ENCODE data around the gene GNG10.
"Not testable (repeated sequence)": the region's sequence is repeated elsewhere in the genome, so short reads cannot be mapped to it uniquely, and the experiment has no call there.

The GNG10 gene

GRCh38 chr9:111661150-111661801 lies at the start of gene GNG10:
TSS of gene GNG10 (plus strand) at chr9:111661605. CDS start at chr9:111661635, 30 bp downstream.
- peak; percentile 71 to 75 for DNase-seq

DNA sequence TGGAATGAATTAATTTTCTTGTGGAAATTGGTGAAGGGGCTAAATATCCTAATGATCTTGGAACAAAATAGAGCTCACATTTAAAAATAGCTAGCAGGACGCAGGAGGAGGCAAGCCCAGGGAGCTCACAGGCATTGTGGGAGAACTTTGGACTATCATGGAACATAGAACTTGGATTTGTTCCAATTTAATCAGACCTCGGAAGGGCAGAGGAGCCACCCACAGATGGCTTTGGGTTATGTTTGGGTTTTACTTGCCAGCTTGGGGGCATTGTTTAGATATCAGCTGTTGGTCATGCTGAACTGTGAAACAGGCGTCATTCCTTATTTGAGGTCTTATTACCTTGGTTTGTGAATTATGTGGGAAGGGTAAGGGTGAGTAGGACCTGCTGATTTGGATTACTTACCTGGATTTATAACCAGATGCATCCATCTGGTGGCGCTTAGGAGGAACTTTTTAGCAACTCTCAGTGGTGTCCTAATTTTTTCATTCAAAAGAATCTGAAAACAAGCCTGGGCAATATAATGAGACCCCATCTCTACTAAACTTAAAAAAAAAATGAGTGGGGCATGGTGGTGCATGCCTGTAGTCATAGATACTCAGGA lies 47.9 kb upstream of the GNG10 start:
- DNase-seq, result no peak

DNA sequence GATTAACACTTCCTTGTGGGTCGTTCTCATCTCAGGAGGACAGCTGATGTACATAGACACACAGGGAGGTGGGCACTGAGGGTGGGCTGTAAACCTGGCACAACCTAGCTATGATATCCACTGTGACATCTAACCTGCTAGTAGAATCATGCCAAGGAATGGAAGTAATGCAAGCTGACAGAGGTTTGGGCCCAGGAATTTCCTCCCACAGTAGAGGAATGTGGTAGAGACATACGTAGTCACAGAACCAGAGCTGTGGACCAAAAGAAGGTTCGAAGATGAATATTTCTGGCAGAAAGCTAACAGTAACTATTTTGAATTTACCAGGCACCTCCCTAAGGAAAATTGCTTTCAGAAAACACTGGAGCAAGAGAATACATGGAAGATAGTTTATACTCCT lies 45.5 kb upstream of the GNG10 start:
- DNase-seq, result no peak

DNA sequence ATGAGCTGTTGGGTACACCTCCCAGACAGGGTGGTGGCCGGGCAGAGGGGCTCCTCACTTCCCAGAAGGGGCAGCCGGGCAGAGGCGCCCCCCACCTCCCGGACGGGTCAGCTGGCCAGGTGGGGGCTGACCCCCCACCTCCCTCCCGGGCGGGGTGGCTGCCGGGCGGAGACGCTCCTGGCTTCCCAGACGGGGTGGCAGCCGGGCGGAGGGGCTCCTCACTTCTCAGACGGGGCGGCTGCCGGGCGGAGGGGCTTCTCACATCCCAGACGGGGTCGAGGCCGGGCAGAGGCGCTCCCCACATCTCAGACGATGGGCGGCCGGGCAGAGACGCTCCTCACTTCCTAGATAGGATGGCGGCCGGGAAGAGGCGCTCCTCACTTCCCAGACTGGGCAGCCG lies 44.1 kb upstream of the GNG10 start:
- DNase-seq, result not testable (repeated sequence)

DNA sequence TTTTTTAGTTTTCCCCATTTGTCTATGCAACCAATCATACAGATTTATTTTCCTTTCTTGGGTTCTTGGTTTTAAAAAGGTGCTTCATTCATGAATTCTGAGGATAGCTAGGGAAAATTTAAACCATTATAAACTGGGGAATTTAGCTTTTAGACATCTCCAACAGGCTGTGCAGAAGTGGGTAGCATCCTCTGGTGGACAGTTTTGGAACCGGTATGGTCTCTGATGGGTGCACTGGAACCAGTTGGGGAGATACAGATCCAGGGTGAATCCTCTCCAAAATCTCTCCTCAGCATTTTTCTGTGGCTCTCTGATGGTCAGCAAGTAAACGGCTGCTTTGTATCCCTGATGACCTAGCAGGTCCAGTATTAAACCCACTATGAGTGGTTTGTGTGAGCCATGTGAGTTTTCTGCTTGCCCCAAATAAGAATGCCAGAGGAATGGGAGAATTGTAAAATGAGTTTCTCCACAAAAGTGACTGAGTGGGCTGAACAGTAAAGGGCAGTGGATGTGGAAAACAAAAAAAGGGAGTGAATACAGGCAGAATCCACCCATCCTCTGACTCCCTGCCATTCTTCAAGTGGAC lies 39.4 kb upstream of the GNG10 start:
- DNase-seq, result peak in 1 of 2 donors; percentile 35

GRCh38 chr9:111622626-111623025 lies 38.8 kb upstream of the GNG10 start:
- no peak for DNase-seq

DNA sequence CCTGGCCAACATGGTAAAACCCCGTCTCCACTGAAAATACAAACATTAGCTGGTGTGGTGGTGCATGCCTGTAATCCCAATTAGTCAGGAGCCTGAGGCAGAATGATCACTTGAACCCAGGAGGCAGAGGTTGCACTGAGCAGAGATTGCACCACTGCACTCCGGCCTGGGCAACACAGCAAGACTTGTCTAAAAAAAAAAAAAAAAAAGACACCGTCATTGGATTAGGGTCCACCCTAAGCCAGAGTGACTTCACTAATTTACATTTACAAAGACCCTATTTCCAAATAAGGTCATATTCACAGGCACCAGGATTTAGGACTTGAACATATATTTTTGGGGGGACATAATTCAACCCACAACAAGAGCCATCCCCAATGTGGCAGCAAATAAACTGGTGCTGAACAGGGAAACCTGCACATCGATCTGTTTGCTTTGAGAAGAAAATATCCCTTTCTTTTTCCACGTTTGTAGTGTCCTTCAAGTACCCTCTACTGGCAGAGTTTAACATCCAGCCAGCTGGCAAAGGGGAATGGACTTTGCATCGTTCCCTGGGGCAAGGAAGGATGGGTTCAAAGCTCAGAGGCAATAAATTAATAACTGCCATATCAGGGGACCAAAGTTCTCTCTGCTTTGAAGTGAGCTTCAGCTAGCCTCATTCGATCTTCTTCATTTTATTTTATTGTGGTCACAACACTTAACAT lies 34.0 kb upstream of the GNG10 start:
- no peak for DNase-seq

DNA sequence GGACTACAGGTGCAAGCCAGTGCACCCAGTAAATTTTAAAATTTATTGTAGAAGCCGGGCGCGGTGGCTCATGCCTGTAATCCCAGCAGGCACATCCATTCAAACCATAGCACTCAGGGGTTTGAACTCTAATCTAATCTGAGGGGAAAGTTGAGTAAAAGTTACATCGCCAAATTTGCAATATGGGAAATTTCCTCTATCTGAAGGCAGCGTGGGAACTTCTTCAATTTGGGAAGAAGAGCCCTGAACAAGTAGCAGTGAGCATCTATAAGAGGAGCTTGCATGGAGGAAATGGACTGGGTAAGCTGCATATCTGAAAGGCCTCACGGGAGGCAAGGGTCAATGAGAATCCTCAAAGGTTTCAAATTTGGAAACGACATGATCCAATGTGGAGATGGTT lies 33.0 kb upstream of the GNG10 start:
- no peak for DNase-seq

- peak in 1 of 2 donors; percentile 2 for DNase-seq
Measured at GRCh38 chr9:111630182-111630963, 31.0 kb upstream of the GNG10 start.

DNA sequence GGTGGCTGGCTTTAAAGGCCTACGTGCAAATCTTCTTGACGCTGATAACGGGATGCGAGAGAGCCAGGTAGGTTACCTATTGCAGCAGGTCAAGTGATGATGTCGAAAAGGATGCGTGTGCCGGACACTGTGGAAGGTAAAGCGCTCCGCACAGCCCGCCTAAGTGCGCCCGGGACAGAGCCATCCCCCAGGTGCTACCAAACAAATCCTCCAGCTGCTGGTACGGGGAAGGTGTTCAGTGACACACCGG lies 30.5 kb upstream of the GNG10 start:
- no peak for DNase-seq

GRCh38 chr9:111631214-111631971 lies 30.0 kb upstream of the GNG10 start, which contains the start of gene DNAJC25:
TSS of gene DNAJC25 (plus strand) at chr9:111631334. CDS start at chr9:111631408, 74 bp downstream.
- DNase-seq, result peak; percentile 94 to 95

GRCh38 chr9:111632060-111632459 lies 29.3 kb upstream of the GNG10 start:
- no peak for DNase-seq

DNA sequence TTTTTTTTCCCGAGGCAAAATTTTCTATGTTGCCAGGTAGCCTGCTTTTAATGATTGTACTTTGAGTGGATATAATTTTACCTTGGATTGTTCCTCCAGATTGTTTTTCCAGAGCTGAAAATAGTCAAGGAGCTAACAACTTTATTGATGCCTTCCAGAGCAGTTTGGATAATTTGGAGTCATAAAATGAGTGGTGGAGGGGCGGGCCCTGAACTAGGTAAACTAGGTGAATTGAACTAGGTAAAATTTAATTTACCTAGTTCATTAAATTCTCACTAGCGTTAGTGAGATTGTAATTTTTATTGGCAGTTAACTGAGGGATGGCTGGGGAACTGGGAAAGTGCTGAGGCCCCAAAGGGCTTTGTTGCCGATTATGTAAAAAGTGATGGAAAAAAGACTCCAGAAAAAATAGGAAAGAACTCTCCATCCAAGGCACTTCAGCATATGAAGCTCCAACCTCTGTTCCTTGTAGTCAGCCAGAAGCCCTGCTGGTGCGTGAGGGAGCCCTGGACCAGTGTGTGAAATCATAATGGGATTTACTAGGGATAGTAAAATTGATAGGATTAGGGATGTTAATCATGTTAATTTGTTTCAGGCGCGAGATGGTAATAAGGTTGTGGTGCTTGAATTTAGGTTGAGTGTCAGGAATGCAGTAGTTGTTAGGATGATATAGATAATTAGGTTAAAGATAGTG lies 28.6 kb upstream of the GNG10 start:
- DNase-seq, result no peak

DNA sequence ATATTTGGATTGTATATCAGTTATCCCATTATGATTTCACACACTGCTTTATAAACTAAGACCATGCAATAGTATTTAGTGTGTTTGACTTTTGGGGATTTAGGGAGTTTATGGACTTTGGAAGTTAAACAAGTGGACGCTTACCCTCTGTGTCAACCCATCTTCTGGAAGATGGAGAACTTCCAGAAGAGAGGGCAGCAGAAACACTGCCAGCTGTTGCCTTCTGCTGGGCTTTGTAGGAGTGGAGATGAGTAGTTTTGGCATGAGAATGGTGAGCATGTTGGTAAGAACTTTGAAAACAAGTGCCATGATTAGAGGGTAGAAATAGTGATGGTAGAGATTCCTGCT lies 28.0 kb upstream of the GNG10 start:
- DNase-seq, result no peak

GRCh38 chr9:111634860-111635259 lies 26.5 kb upstream of the GNG10 start:
- no peak for DNase-seq

- no peak for DNase-seq
Measured at GRCh38 chr9:111637421-111637950, 23.9 kb upstream of the GNG10 start.

DNA sequence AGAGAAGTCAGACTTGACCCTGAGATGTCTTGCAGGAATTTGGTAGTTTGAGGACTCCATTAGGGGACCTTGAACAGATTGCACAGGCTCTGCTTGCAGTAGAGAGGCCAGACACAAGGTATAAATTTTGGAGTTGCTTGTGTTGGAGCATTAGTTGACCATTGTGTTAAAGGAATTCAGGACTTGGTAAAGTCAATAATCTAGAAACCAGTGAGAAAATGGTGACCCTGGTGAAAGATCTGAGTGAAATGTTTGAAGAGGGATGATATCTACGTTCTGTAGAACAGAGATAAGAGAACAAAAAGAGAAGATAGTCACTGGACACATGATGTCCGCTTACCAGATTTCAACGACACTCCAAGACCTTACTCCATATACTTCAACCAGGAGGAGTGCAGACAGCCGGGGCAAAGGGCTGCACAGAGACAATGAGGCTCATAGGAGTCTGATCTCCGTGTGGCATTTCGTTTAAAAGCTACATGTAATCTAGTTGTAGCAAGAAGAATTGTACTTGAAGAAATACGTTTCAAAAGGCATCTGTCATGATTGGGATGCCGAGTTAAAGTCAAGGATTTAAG lies 17.1 kb upstream of the GNG10 start:
- no peak for DNase-seq

DNA sequence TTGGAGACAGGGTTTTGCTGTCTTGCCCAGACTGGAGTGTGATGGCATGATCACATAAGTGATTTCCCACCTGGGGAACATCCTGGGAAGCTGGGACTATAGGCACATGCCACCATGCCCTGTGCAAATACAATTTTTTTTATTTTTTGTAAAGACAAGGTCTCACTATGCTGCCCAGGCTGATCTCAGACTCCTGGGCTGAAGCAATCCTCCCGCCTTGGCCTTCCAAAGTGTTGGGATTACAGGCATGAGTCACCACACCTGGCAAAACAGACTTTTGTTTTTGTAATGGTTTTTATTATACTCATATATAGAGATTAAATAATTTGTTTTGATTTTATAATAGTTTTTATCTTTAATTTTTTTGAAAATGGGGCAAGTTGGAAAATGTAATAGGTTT lies 15.6 kb upstream of the GNG10 start:
- DNase-seq, result no peak

DNA sequence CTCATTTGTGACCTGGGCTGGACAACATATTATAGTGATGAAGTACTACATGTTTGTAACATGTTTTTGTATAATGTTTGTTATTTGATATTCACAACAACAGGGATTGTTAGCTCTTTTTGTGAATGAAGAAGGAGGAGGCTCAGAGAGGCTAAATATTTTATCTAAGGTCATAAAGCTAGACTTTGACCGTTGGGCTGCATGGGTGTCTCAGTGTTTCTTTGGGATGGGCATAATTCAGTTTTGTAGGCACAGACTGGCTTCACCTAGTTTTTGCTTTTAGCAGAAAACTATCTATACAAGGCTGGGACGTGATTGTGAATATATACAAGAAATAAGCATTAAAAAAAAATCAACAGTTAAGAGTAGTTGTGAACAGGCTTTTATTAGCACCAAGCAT lies 15.0 kb upstream of the GNG10 start:
- DNase-seq, result no peak

DNA sequence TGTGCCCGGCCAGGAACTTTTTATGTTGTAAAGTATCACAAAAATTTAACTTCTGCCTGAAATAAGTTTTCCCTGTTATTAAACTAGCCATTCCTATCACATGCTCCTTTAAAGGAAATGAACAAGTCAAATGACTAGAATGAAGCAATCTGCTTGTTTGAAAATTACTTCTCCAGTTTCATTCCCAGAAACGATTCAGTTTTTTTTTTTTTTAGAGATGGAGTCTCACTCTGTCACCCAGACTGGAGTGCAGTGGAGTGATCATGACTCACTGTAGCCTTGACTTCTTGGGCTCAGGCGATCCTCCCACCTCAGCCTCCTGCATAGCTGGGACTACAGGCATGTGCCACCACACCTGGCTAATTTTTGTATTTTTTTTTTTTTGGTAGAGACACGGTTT lies 13.3 kb upstream of the GNG10 start:
- DNase-seq, result no peak

- DNase-seq, result no peak
Measured at GRCh38 chr9:111649016-111649415, 12.4 kb upstream of the GNG10 start.
